ENCODE results near the gene MEI4. TPM values are rescaled to one million over a fixed set of nuclear protein-coding genes. Genes with fewer than 3 reads are reported as not detected.

MEI4 gene
- polyA plus RNA-seq, 1 donor (not counting 4 experiments of a cell fraction or from before 2014, with no cell fraction given): 0.01 TPM

- no peak overlapping the region for H3K4me2 ChIP-seq (ENCODE audit: control insufficient read depth, extremely low read depth, insufficient read depth, low read depth, low read length)
- no peaks in the 10 kb centered on the region for H3K9me1 ChIP-seq (ENCODE audit: control insufficient read depth, extremely low read depth, insufficient read depth, low read length)
- H3K9ac ChIP-seq (ENCODE audit: control insufficient read depth, extremely low read depth, insufficient read depth, low read length): no peak overlapping the region
- no peaks in the 10 kb centered on the region for H3K79me2 ChIP-seq (ENCODE audit: control insufficient read depth, insufficient read depth, low read length)
- no peaks in the 10 kb centered on the region for H3K27me3 ChIP-seq (ENCODE audit: control insufficient read depth, extremely low read depth, insufficient read depth, low read length)
- no peak for FAIRE-seq
- no peaks in the 10 kb centered on the region for H3K4me1 ChIP-seq (ENCODE audit: control insufficient read depth, extremely low read depth, insufficient read depth, low read length)
- no peak for TF ChIP-seq CTCF (optimal IDR thresholded peaks at IDR 0.05 in 1 of 3, IDR thresholded peaks at IDR 0.05 in 1 of 3, conservative IDR thresholded peaks at IDR 0.05 in 1 of 3; ENCODE audit: extremely low read depth in 1 of 3, insufficient read depth in 2 of 3, low read length in 3 of 3)
- TF ChIP-seq EZH2 (IDR thresholded peaks at IDR 0.05; ENCODE audit: low read length): no peak
- no peak for DNase-seq (ENCODE audit: low read depth, low spot score)
- dilution Hi-C loops (cut with MboI; ENCODE audit: extremely low pct_ligation_motif_present, low sequenced_read_pairs): no loop called here
- H3K4me3 ChIP-seq (ENCODE audit: control insufficient read depth in 2 of 3, extremely low read depth in 1 of 3, insufficient read depth in 2 of 3, low read depth in 1 of 3, low read length in 3 of 3): no peak overlapping the region
- H3K27ac ChIP-seq (ENCODE audit: control insufficient read depth, insufficient read depth, low read length): no peak overlapping the region
- H4K20me1 ChIP-seq (ENCODE audit: control insufficient read depth, extremely low read depth, insufficient read depth, low read length): no peaks in the 10 kb centered on the region
- no peaks in the 10 kb centered on the region for H3K36me3 ChIP-seq (ENCODE audit: control insufficient read depth in 2 of 2, extremely low read depth in 1 of 2, insufficient read depth in 2 of 2, low read length in 2 of 2)
- H2AFZ ChIP-seq (ENCODE audit: control insufficient read depth, low read length): no peak overlapping the region
- H3K9me3 ChIP-seq (ENCODE audit: control insufficient read depth, low read depth, low read length): no peaks in the 10 kb centered on the region
Observed at GRCh38 chr6:77707603-77708002, 54.8 kb downstream of the MEI4 start.

- H3K27me3 ChIP-seq (ENCODE audit: control insufficient read depth, extremely low read depth, insufficient read depth, low read length): no peaks in the 10 kb centered on the region
- no peak for TF ChIP-seq CTCF (optimal IDR thresholded peaks at IDR 0.05 in 1 of 3, IDR thresholded peaks at IDR 0.05 in 1 of 3, conservative IDR thresholded peaks at IDR 0.05 in 1 of 3; ENCODE audit: extremely low read depth in 1 of 3, insufficient read depth in 2 of 3, low read length in 3 of 3)
- dilution Hi-C loops (cut with MboI; ENCODE audit: extremely low pct_ligation_motif_present, low sequenced_read_pairs): no loop called here
- H3K36me3 ChIP-seq (ENCODE audit: control insufficient read depth in 2 of 2, extremely low read depth in 1 of 2, insufficient read depth in 2 of 2, low read length in 2 of 2): no peaks in the 10 kb centered on the region
- no peak overlapping the region for H3K9ac ChIP-seq (ENCODE audit: control insufficient read depth, extremely low read depth, insufficient read depth, low read length)
- H2AFZ ChIP-seq (ENCODE audit: control insufficient read depth, low read length): no peak overlapping the region
- no peaks in the 10 kb centered on the region for H3K9me3 ChIP-seq (ENCODE audit: control insufficient read depth, low read depth, low read length)
- FAIRE-seq: no peak
- H4K20me1 ChIP-seq (ENCODE audit: control insufficient read depth, extremely low read depth, insufficient read depth, low read length): no peaks in the 10 kb centered on the region
- H3K79me2 ChIP-seq (ENCODE audit: control insufficient read depth, insufficient read depth, low read length): no peaks in the 10 kb centered on the region
- no peak for DNase-seq (ENCODE audit: low read depth, low spot score)
- no peak overlapping the region for H3K27ac ChIP-seq (ENCODE audit: control insufficient read depth, insufficient read depth, low read length)
- no peaks in the 10 kb centered on the region for H3K4me1 ChIP-seq (ENCODE audit: control insufficient read depth, extremely low read depth, insufficient read depth, low read length)
- no peak overlapping the region for H3K4me3 ChIP-seq (ENCODE audit: control insufficient read depth in 2 of 3, extremely low read depth in 1 of 3, insufficient read depth in 2 of 3, low read depth in 1 of 3, low read length in 3 of 3)
- no peaks in the 10 kb centered on the region for H3K9me1 ChIP-seq (ENCODE audit: control insufficient read depth, extremely low read depth, insufficient read depth, low read length)
- H3K4me2 ChIP-seq (ENCODE audit: control insufficient read depth, extremely low read depth, insufficient read depth, low read depth, low read length): no peak overlapping the region
Observed at GRCh38 chr6:77715588-77715987, 62.7 kb downstream of the MEI4 start.

Data from keratinocyte (primary cell).